DMS 273 treated with DMSO at 0.1 percent for 48 hours (cell line): ENCODE results near the gene HABP4.
"Not testable (repeated sequence)": the region's sequence is repeated elsewhere in the genome, so short reads cannot be mapped to it uniquely, and the experiment has no call there.

Source experiments
- DNase-seq: peaks from one replicate; lab custom pipeline; 2025; lab: John Stamatoyannopoulos, UW

Gene HABP4

GRCh38 chr9:96498796-96499195, 48.8 kb downstream of the HABP4 start:
- DNase-seq: no peak

- DNase-seq: no peak
These were observed 49.3 kb downstream of the HABP4 start for GRCh38 chr9:96499257-96499656.

GRCh38 chr9:96500696-96501632, 51.0 kb downstream of the HABP4 start:
- no peak for DNase-seq

DNA sequence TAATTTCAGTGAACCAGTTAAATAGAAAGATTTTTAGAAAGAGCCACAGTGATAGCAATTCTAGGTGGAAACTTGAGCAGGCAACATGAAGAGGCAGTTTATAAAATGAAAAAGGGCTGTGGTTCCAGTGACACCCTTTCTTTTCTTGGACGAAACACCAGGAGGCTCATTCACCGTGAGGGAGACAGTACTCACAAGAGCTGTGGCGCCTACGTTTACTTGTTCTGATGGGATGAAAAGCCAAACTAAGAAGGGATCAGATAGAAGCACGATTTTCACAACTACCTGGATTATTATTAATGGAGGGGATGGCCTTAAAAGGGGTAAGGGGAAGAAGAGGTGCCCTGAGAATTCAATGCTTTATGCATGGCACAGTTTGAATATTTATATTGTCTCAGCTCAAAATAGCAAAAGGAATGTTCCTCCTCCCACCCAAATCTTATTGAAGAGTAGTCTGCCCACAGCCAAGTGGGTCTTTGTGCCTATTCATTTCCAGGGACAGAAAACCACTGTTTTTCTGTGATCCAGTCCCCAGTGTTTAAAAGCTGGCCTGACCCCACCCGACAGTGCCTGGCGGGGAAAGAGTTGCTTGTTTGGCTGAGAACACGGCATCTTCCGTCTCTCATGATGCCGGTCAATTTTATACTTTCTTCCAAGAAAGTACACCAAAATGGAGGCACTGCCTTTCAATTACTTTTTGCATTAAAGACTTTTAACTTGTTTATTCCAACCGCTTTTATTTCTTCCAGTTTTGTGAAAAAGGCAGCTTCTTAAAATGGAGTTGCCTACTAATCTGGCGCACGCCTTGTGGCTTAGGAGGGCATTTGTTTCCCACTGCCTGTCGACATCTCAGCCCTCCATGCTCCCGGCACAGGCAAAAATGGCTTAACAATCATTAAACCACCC, 51.9 kb downstream of the HABP4 start:
- no peak for DNase-seq

- DNase-seq: no peak
These were observed 52.8 kb downstream of the HABP4 start for GRCh38 chr9:96502539-96503373.

GRCh38 chr9:96503374-96503748, 53.4 kb downstream of the HABP4 start:
- DNase-seq: not testable (repeated sequence)

DNA sequence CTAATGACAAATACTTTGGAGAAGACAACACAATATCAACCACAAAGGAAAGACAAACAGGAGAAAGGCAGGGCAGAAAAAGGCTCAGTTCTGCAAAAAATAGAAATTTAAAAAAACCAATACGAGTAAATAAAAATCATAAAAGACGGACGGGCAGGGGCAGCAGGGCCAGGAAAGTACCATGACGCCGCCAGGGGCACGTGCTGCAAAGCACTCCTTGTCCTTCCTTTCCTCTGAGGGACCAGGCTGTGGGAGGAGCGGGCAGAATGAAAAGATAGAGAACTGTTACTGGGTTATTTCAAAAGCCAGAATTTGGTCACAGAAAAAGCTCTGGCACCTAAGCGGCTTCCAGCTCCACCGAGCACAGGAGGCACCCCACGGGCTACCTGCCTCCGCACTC, 53.9 kb downstream of the HABP4 start:
- no peak for DNase-seq

DNA sequence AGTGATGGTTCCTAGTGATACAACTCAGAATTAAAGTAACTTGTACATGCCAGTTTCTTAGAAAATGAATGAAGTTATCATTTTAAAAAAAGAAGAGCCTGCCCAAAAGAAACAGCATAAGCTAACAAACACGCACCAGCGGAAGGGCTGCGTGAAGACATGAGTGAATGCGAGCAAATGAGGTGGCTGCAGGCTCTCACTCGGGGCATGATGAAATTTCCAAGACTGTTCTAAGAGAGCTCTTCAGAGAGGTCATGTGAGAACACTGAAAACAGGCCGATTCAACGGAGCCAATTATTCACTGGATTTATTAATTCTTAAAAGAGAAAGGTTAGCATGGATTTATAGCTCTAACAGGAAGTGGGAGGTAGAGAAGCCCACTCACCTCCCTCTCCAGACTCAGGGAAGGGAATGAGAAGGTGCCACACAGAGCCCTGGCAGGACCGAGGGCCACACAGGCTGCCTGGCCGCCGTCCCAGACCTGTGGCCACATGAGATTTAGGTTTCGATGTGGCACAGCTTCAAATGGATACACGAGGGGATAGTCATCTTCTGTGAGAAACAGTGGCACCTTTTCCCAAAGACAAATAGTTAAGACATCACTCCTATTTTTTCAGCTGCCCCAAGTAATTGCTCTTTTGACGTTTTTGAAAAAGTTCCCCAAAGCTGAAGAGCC, 55.5 kb downstream of the HABP4 start:
- DNase-seq: no peak

DNA sequence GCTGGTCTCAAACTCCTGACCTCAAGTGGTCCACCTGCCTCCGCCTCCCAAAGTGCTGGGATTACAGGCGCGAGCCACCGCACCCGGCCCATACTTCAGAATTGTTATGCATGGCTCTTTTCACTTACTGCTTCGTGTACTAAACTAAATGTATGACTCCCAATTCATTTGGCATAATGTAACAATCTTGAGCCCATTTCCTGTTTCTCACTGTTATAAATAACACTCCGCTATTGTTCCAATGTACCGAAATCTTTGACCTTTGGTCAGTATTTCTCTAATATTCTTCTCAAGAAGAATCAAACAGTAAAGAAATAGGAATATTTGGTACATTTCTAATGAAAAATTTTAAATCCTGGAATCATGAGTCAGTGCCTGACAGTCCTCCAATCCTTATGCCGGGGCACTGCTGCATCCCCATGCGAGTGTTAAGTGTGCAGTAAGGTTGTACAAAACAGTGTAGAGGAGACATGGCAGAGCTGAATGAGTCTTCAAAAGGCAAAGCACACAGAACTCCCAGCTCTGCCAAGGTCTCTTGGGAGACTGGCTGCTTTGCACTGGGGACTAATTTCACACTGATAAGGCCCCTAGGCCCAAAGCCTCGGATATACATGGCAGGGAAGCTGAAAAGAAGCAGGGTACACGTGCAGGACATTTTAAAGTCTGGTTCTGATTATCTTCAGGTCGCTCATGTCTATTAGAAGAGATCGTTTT, 58.4 kb downstream of the HABP4 start:
- DNase-seq: no peak

DNA sequence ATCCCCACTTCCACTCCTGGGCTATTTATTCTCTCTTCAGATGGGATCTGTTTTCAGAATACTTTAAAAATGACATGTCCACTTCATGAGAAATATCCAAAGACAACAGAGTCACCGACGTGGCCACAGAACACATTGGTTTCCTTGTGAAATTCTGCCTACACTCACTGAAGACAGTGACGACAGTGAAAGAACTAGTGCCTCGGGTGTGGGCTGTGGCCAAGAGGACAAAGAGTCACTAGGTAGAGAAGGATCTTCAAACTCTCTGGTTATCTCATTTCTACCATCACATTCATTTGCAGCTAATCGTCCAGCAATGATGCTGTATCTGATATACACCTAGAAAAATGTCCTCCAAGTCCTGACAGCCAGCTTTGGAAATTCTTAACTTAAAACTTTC, 59.1 kb downstream of the HABP4 start:
- no peak for DNase-seq

DNA sequence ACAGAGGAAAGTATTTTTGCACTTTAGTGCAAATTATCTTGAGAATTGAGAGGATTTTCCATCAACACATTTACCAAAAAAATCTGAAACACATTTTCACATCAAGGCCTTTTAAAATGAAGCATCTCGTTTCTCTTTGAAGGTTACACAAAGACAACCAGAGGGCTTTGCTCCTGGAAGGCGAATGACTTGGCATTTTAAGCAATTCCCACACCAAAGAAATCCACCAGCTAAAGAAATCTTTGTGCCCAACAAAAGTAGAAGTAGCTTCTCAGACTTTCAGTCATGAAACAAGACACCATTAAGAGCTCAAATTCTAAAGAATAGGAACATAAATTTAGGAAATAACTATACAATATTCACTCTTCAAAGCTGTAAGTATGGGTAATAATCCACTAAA, 59.9 kb downstream of the HABP4 start:
- no peak for DNase-seq

GRCh38 chr9:96510258-96510657, 60.3 kb downstream of the HABP4 start:
- DNase-seq: no peak

DNA sequence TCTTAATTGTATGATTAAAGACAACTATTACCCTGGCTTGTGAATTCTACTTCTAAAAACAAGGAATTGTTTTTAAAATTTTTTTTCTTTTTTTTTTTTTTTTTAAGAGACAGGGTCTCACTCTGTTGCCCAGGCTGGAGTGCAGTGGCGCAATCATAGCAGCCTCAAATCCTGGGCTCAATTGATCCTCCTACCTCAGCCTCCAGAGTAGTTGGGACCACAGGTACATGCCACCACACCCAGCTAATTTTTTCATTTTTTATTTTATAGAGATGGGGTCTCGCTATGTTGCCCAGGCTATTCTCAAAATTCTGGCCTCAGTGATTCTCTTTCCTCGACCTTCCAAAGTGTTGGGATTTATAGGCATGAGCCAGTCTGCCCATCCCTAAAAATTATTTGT, 62.3 kb downstream of the HABP4 start:
- no peak for DNase-seq

- no peak for DNase-seq
These were observed 63.7 kb downstream of the HABP4 start for GRCh38 chr9:96513622-96514021.

DNA sequence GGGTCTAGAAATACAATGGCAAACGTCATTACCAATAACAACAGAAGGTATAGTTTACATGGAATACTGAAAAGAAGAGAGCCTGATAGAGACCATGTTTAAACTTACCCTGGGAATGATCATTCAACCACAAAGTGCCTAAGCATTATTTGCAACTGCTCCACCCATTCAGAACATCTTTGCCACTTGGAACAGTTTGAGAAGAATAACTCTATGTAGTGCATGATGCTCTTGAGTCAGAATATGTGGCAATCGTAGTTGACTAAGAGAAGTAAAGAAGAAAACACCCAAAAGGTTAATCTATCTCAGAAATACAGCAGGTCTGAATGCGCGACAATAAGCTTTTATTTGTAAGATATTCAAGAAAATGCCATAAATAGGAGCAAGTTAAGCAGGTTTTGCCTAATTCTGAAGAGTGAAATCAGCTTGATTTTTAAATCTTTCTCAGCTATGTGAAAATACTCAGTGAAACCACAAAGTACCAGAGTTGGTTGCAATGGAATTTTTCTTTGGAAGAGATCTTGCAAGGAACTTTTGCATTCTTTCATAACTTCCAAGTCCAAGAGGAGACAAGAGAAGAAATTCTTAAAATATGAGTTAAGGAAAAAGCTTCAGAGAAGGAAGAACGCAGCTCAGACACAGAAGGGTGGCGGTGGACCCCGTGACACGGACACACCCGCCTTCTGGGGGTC, 64.3 kb downstream of the HABP4 start:
- DNase-seq: no peak

DNA sequence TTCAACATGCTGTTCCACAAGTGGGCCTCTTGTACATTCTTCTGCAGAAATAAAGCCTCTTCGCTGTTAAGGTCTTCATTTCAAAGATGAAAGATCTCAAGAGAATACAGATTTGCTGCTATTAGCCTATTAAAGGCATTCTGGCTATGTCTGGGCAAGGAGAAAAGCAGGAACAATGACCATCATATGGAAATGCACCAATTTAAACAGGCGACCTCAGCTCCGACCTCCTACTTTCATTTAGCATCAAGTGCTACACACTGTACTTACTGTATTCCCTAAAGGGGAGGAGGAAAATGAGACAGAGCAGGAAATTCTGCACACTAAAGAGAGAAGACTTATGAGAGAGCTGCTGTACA, 64.8 kb downstream of the HABP4 start:
- no peak for DNase-seq

DNA sequence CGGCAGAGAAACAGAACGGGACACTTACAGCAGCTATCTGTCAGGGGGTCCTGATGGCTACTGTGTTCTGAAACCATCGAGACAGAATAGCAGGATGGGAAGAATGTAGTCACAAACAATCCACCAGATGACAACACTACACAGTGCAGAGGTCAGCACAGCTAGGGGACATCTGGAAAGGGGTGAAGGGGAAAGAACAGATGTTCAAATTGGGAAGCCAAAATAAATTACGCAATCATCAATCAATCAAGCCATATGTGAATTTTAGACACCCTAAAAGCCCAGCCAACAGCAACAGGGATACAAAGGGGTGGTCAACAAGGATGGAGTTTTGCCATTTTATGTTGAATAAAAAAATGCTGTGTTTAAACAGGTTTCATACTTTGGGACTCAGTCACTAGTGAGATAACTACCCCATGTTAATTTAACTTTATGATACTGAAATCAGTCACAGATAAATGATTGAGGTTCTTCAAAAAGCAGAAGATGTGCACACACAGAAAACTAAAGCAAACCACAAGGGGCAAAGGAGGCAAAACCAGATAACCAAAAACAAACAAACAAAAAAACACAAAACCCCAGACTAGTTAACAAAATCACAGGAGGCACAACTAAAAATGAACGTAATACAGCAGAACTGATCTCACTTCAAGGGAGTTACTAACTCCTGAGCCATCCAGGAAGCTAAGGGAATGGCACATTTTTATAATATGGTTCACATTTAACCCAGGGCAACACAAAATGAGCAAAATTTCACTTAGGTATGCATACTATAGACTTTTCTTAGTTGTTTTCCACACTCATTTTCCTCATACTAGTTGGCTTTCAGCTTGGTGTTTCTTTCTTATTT, 65.9 kb downstream of the HABP4 start:
- DNase-seq: no peak

DNA sequence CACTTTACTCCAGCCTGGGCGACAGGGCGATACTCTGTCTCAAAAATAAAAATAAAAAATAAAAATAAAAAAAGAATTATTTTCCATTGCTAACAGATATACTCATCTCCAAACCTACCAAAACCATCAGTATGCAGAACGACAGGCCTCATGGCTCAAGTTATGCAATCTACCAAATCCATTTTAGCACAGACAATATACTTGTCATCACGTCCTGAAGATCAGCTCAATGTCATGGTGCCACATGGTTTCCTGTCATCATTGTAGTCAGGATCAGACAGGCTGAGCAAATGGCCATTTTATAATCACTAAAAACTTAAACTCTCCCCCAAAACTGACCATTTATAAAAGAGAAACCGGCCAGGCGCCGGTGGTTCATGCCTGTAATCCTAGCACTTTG, 69.1 kb downstream of the HABP4 start:
- no peak for DNase-seq

- no peak for DNase-seq
These were observed 69.8 kb downstream of the HABP4 start for GRCh38 chr9:96519787-96520186.
